GM12875 (cell line): Measurements from ENCODE around the gene ANKRD13A.
"Not testable (repeated sequence)": the region's sequence is repeated elsewhere in the genome, so short reads cannot be mapped to it uniquely, and the experiment has no call there.

Experiments
- H3K4me3 ChIP-seq: one replicate; pipeline ENCODE4 v1.5.1; 2011; ENCODE audit warnings: low read depth, low read length, control low read depth
- CTCF ChIP-seq: IDR thresholded peaks from 2 replicates; pipeline ENCODE4 v1.5.1; 2011; ENCODE audit warnings: low read depth, mild to moderate bottlenecking, control low read depth, inconsistent platforms, low read length, moderate library complexity, borderline replicate concordance; ENCODE audit not compliant: insufficient read depth

The ANKRD13A gene

GRCh38 chr12:110084314-110085015 lies 85.2 kb downstream of the ANKRD13A start:
- no peak for TF ChIP-seq CTCF

GRCh38 chr12:110088216-110088615 lies 89.0 kb downstream of the ANKRD13A start:
- H3K4me3 ChIP-seq = not testable (repeated sequence)

More at GRCh38 chr12:110084314-110085015, 85.2 kb downstream of the ANKRD13A start:
- no peak overlapping the region for H3K4me3 ChIP-seq

- TF ChIP-seq CTCF = no peak
- no peak overlapping the region for H3K4me3 ChIP-seq
These were observed 89.7 kb downstream of the ANKRD13A start for GRCh38 chr12:110088936-110089335.
